ENCODE results near the gene TIMM23B.
"Not testable (repeated sequence)": the region's sequence is repeated elsewhere in the genome, so short reads cannot be mapped to it uniquely, and the experiment has no call there.

DNA sequence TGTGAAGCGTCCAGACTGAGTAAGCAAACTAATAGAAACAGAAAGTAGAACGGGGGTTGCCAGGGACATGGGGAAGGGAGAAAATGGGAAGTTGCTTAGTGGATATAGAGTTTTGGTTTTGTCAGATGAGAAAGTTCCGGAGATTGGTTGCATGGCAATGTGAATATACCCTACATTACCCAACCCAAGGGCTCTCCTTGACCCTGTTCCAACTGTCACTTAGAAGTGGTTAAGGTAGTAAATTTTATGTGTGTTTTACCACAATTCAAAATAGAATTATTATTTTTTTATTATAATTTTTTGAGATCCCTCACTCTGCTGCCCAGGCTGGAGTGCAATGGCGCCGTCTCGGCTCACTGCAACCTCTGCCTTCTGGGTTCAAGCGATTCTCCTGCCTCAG is 72.2 kb downstream of the TIMM23B start:
- TF ChIP-seq, protein P1, sequence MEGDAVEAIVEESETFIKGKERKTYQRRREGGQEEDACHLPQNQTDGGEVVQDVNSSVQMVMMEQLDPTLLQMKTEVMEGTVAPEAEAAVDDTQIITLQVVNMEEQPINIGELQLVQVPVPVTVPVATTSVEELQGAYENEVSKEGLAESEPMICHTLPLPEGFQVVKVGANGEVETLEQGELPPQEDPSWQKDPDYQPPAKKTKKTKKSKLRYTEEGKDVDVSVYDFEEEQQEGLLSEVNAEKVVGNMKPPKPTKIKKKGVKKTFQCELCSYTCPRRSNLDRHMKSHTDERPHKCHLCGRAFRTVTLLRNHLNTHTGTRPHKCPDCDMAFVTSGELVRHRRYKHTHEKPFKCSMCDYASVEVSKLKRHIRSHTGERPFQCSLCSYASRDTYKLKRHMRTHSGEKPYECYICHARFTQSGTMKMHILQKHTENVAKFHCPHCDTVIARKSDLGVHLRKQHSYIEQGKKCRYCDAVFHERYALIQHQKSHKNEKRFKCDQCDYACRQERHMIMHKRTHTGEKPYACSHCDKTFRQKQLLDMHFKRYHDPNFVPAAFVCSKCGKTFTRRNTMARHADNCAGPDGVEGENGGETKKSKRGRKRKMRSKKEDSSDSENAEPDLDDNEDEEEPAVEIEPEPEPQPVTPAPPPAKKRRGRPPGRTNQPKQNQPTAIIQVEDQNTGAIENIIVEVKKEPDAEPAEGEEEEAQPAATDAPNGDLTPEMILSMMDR (IDR thresholded peaks at IDR 0.05; ENCODE audit: insufficient read depth, low read length) = not testable (repeated sequence)
- TF ChIP-seq, protein P2, sequence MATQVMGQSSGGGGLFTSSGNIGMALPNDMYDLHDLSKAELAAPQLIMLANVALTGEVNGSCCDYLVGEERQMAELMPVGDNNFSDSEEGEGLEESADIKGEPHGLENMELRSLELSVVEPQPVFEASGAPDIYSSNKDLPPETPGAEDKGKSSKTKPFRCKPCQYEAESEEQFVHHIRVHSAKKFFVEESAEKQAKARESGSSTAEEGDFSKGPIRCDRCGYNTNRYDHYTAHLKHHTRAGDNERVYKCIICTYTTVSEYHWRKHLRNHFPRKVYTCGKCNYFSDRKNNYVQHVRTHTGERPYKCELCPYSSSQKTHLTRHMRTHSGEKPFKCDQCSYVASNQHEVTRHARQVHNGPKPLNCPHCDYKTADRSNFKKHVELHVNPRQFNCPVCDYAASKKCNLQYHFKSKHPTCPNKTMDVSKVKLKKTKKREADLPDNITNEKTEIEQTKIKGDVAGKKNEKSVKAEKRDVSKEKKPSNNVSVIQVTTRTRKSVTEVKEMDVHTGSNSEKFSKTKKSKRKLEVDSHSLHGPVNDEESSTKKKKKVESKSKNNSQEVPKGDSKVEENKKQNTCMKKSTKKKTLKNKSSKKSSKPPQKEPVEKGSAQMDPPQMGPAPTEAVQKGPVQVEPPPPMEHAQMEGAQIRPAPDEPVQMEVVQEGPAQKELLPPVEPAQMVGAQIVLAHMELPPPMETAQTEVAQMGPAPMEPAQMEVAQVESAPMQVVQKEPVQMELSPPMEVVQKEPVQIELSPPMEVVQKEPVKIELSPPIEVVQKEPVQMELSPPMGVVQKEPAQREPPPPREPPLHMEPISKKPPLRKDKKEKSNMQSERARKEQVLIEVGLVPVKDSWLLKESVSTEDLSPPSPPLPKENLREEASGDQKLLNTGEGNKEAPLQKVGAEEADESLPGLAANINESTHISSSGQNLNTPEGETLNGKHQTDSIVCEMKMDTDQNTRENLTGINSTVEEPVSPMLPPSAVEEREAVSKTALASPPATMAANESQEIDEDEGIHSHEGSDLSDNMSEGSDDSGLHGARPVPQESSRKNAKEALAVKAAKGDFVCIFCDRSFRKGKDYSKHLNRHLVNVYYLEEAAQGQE (IDR thresholded peaks at IDR 0.05; ENCODE audit: insufficient replicate concordance, low read depth) = not testable (repeated sequence)

Data from HL-60 (cell line).